Esophagus squamous epithelium (tissue), 5 donors: Measurements from ENCODE around the gene DENND6A. TPM values are rescaled to one million over a fixed set of nuclear protein-coding genes. Genes with fewer than 3 reads are reported as not detected.
A peak's percentile ranks its signal among the peaks of the same experiment; 100 is the strongest.
"Not testable (repeated sequence)": the region's sequence is repeated elsewhere in the genome, so short reads cannot be mapped to it uniquely, and the experiment has no call there.

ENCODE experiments used
- DNase-seq: peaks from one replicate; lab custom pipeline; 2025; lab: John Stamatoyannopoulos, UW
- H3K27ac ChIP-seq, 4 donors: fragments of 200-600 bp; sonication (generic); one replicate each; pipeline ENCODE4 v1.5.1; 2016 to 2019; ENCODE audit warnings: mild to moderate bottlenecking in 1 of 4
- H3K27me3 ChIP-seq, 4 donors: fragments of 200-600 bp; sonication (generic); 1 replicate in 3 of 4; 2 replicates in 1 of 4; pipeline versions ENCODE4 v1.5.1 to v1.6.0; 2017 to 2021; ENCODE audit warnings: antibody characterized with exemption in 1 of 4
- H3K36me3 ChIP-seq, 3 donors: fragments of 200-600 bp; sonication (generic); one replicate each; pipeline ENCODE4 v1.5.1; 2016 to 2019
- H3K4me1 ChIP-seq, 3 donors: fragments of 200-600 bp; sonication (generic); one replicate each; pipeline ENCODE4 v1.5.1; 2017 to 2019
- H3K4me3 ChIP-seq, 4 donors: fragments of 200-600 bp; sonication (generic); 1 replicate in 3 of 4; 2 replicates in 1 of 4; pipeline ENCODE4 v1.5.1; 2016 to 2019; ENCODE audit warnings: mild to moderate bottlenecking in 2 of 4, moderate library complexity in 1 of 4
- H3K9me3 ChIP-seq, 3 donors: fragments of 200-600 bp; sonication (generic); one replicate each; pipeline ENCODE4 v1.5.1; 2016 to 2019
- CTCF ChIP-seq, 6 experiments: fragments of 450-650 bp in 4 of 6; fragments of 200-600 bp in 2 of 6; sonication (generic) in 2 of 6; IDR thresholded peaks; one replicate each; pipeline ENCODE4 v1.5.1; 2016 to 2019; ENCODE audit warnings: antibody characterized with exemption in 6 of 6, mild to moderate bottlenecking in 4 of 6, moderate library complexity in 4 of 6
- POLR2A ChIP-seq, 4 donors: fragments of 450-650 bp; IDR thresholded peaks; one replicate each; pipeline ENCODE4 v1.6.1; 2017; ENCODE audit warnings: antibody characterized with exemption in 4 of 4, mild to moderate bottlenecking in 4 of 4, moderate library complexity in 3 of 4
- WGBS, 2 donors: methylation state at CpG; one replicate each; pipeline ENCODE4 v1.1.5; 2018; 5-methylcytosine and 5-hydroxymethylcytosine counted together
- intact Hi-C: fragments of 100-400 bp; cut with DNase I; formaldehyde crosslinking; loops from one replicate; pipeline ENCODE4 v1.15.0; 2022
- total RNA-seq, 4 donors: library from RNA; depleted of rRNA; stranded (reverse); fragments of >200 nt; gene quantifications; one replicate each; pipeline ENCODE4 v1.1.0, GENCODE V29; 2016
- donor health status: DM: yes; HTN: yes; CAD: no.

The DENND6A gene
- total RNA-seq, 4 donors from 2014 or later = 18.6 to 36.0 (median 24.4) TPM

- Histone ChIP-seq H3K36me3 (no peaks in the 10 kb centered on the region), H3K4me3 (no peak overlapping the region), H3K4me1 (peaks cover 0 to 16% (median 4%) of the 10 kb centered on the region in 3 donors), H3K9me3 (no peaks in the 10 kb centered on the region), H3K27ac (no peak overlapping the region), H3K27me3 (no peaks in the 10 kb centered on the region)
- no peak for DNase-seq
- intact Hi-C loops = no loop called here
- TF ChIP-seq POLR2A (IDR thresholded peaks at IDR 0.05) (no peak), CTCF (IDR thresholded peaks at IDR 0.05) (no peak)
- WGBS, 2 donors = 83 to 93% methylated on average over 2 of the region's 2 CpGs
These were observed 6.7 kb upstream of the DENND6A start for GRCh38 chr3:57699591-57699990.

- H3K36me3 ChIP-seq = no peaks in the 10 kb centered on the region
- H3K27ac ChIP-seq = peak overlapping the region in 1 of 4 donors; percentile 40
- 27 to 33% methylated on average over 3 of the region's 3 CpGs for WGBS, 2 donors
- intact Hi-C loops = no loop called here
- H3K4me1 ChIP-seq = peaks cover 4 to 32% (median 7%) of the 10 kb centered on the region in 3 donors
- H3K4me3 ChIP-seq = no peak overlapping the region
- TF ChIP-seq POLR2A (IDR thresholded peaks at IDR 0.05) = no peak
- peak in 1 of 6 experiments; percentile 23 for TF ChIP-seq CTCF (IDR thresholded peaks at IDR 0.05)
- no peaks in the 10 kb centered on the region for H3K9me3 ChIP-seq
- DNase-seq = no peak
- H3K27me3 ChIP-seq = no peaks in the 10 kb centered on the region
These were observed 4.0 kb upstream of the DENND6A start for GRCh38 chr3:57696801-57697321.

- 90 to 91% methylated on average over 13 of the region's 13 CpGs for WGBS, 2 donors
- Histone ChIP-seq H3K4me1 (peaks cover 23 to 60% (median 26%) of the 10 kb centered on the region in 3 donors), H3K27me3 (no peaks in the 10 kb centered on the region), H3K36me3 (no peaks in the 10 kb centered on the region), H3K4me3 (no peak overlapping the region), H3K9me3 (no peaks in the 10 kb centered on the region), H3K27ac (peak overlapping the region in 2 of 4 donors; percentile 97 to 100)
- no peak for DNase-seq
- intact Hi-C loops = no loop called here
- TF ChIP-seq CTCF (IDR thresholded peaks at IDR 0.05) (no peak), POLR2A (IDR thresholded peaks at IDR 0.05) (no peak)
These were observed 1.3 kb upstream of the DENND6A start for GRCh38 chr3:57694146-57694545.

GRCh38 chr3:57692133-57692395 lies 813 bp downstream of the DENND6A start:
- H3K9me3 ChIP-seq, H3K27me3 ChIP-seq, H3K36me3 ChIP-seq, DNase-seq: not testable (repeated sequence)
- Histone ChIP-seq H3K27ac (peak overlapping the region; percentile 95 to 100 (median 98)), H3K4me3 (peak overlapping the region; percentile 73 to 100 (median 91)), H3K4me1 (peaks cover 29 to 73% (median 32%) of the 10 kb centered on the region in 3 donors)
- intact Hi-C loops = loop anchor here (2.0 kb wide), 1 partner anchor 65 kb away; the partner anchor contains the start of gene SLMAP
- WGBS, 2 donors = 0 to 1% methylated on average over 7 to 9 of the region's 9 CpGs

- peak overlapping the region; percentile 73 to 100 (median 91) for H3K4me3 ChIP-seq
- no peaks in the 10 kb centered on the region for H3K36me3 ChIP-seq
- no peaks in the 10 kb centered on the region for H3K27me3 ChIP-seq
- intact Hi-C loops = loop anchor here (2.0 kb wide), 1 partner anchor 65 kb away; the partner anchor contains the start of gene SLMAP
- WGBS, 2 donors = 5 to 7% methylated on average over 15 to 19 of the region's 19 CpGs
- peaks cover 29 to 73% (median 32%) of the 10 kb centered on the region in 3 donors for H3K4me1 ChIP-seq
- TF ChIP-seq POLR2A (IDR thresholded peaks at IDR 0.05) (no peak), CTCF (IDR thresholded peaks at IDR 0.05) (no peak)
- DNase-seq = no peak
- no peaks in the 10 kb centered on the region for H3K9me3 ChIP-seq
- peak overlapping the region; percentile 95 to 100 (median 98) for H3K27ac ChIP-seq
These were observed 1.3 kb downstream of the DENND6A start for GRCh38 chr3:57691411-57692132.
